Prostate gland (tissue), 2 donors: ENCODE data around the gene MED15. TPM values are rescaled to one million over a fixed set of nuclear protein-coding genes. Genes with fewer than 3 reads are reported as not detected.

Experiments
- DNase-seq: peaks from one replicate; pipeline ENCODE4 v3.0.0-alpha.2; 2019; ENCODE audit warnings: low spot score
- H3K27ac ChIP-seq, 2 donors: fragments of 200-600 bp; sonication (generic); 2 replicates each; pipeline ENCODE4 v1.5.1; 2017 to 2019
- H3K27me3 ChIP-seq: fragments of 200-600 bp; sonication (generic); replicated peaks from 2 replicates; pipeline ENCODE4 v1.5.1; 2019; ENCODE audit not compliant: insufficient read depth
- H3K36me3 ChIP-seq, 2 donors: fragments of 200-600 bp; sonication (generic); 1 replicate in 1 of 2; 2 replicates in 1 of 2; pipeline versions ENCODE4 v1.5.1 to v1.8.1; 2017 to 2019
- H3K4me1 ChIP-seq: fragments of 200-600 bp; sonication (generic); replicated peaks from 2 replicates; pipeline ENCODE4 v1.5.1; 2019
- H3K4me3 ChIP-seq, 2 donors: fragments of 200-600 bp; sonication (generic); 2 replicates each; pipeline ENCODE4 v1.5.1; 2017 to 2019
- H3K9me3 ChIP-seq: fragments of 200-600 bp; sonication (generic); 2 replicates; pipeline ENCODE4 v1.5.1; 2017
- POLR2A ChIP-seq: fragments of 450-650 bp; IDR thresholded peaks from one replicate; pipeline ENCODE4 v1.6.1; 2016; ENCODE audit warnings: antibody characterized with exemption, mild to moderate bottlenecking
- POLR2AphosphoS5 ChIP-seq: sonication (generic); formaldehyde crosslinking; IDR thresholded peaks from one replicate; pipeline ENCODE4 v1.6.1; 2017; ENCODE audit warnings: antibody characterized with exemption
- WGBS: methylation state at CpG from one replicate; pipeline ENCODE4 v1.1.5; 2018; 5-methylcytosine and 5-hydroxymethylcytosine counted together
- intact Hi-C: fragments of 100-400 bp; cut with DNase I; formaldehyde crosslinking; loops from one replicate; pipeline ENCODE4 v1.14.2; 2022
- total RNA-seq, 2 donors: library from RNA; depleted of rRNA; stranded (reverse); fragments of >200 nt; gene quantifications; one replicate each; pipeline ENCODE4 v1.1.0, GENCODE V29; 2016
- TF ChIP-seq, protein P1 (sequence below), 4 experiments: fragments of 200-600 bp in 2 of 4; fragments of 450-650 bp in 2 of 4; sonication (generic) in 2 of 4; IDR thresholded peaks; 1 replicate in 3 of 4; 2 replicates in 1 of 4; pipeline ENCODE4 v1.5.1; 2016 to 2019; ENCODE audit warnings: antibody characterized with exemption in 4 of 4, mild to moderate bottlenecking in 2 of 4, moderate library complexity in 2 of 4

Gene MED15
- total RNA-seq, 2 donors from 2014 or later = 43.2 to 87.1 TPM

DNA sequence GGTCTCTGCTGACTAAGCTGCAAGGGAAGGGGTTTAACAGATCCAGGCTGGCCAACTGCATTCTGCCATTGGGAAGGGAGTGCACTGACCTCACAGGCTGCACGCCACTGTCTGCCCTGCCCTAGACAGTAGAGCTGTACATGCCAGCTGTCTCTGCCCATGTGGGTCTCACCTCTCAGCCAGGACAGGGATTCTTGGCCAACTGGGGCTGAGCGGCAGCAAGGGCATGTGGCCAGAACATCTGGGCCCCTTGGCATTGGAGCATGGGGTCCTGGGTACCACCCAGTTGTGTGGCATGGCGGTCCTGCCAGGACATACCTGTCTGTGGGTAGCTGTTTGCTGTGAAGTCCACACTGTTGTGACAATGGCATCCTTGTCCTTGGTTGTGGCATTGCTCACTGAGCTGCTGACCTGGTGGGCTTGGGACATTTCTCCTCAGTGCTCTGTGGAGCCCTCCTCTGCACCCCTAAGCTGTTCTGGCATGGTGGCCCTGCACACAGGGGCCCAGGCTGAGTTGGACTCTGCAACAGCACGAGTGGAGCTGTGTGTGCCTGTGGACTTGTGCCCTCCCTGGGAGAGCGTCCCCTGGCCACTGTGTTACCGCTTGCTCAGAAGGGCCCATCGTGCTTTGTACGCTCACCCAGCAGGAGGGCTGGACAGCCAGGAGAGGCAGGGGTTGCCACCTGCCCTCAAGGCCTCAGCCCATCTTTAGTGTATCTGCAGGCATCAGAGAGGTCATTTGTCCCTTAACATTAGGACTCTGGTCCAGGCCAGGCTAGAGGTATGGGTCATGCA, 46.7 kb downstream of the MED15 start:
- no peaks in the 10 kb centered on the region for H3K27me3 ChIP-seq
- no peak for DNase-seq
- peak overlapping the region in 1 of 2 donors; percentile 12 for H3K27ac ChIP-seq
- no peaks in the 10 kb centered on the region for H3K9me3 ChIP-seq
- WGBS = 91% methylated on average over 8 of the region's 8 CpGs
- intact Hi-C loops = loop anchor here (5.0 to 10.0 kb wide), 2 partner anchors 47 to 119 kb away; partner anchors contain the start of genes MED15 and SCARF2
- peaks cover 0 to 12% of the 10 kb centered on the region in 2 donors for H3K36me3 ChIP-seq
- TF ChIP-seq, protein P1, sequence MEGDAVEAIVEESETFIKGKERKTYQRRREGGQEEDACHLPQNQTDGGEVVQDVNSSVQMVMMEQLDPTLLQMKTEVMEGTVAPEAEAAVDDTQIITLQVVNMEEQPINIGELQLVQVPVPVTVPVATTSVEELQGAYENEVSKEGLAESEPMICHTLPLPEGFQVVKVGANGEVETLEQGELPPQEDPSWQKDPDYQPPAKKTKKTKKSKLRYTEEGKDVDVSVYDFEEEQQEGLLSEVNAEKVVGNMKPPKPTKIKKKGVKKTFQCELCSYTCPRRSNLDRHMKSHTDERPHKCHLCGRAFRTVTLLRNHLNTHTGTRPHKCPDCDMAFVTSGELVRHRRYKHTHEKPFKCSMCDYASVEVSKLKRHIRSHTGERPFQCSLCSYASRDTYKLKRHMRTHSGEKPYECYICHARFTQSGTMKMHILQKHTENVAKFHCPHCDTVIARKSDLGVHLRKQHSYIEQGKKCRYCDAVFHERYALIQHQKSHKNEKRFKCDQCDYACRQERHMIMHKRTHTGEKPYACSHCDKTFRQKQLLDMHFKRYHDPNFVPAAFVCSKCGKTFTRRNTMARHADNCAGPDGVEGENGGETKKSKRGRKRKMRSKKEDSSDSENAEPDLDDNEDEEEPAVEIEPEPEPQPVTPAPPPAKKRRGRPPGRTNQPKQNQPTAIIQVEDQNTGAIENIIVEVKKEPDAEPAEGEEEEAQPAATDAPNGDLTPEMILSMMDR (IDR thresholded peaks at IDR 0.05) = no peak
- TF ChIP-seq POLR2AphosphoS5 (no peak), POLR2A (no peak)
- no peak overlapping the region for H3K4me3 ChIP-seq
- peaks cover 6% of the 10 kb centered on the region for H3K4me1 ChIP-seq

GRCh38 chr22:20554824-20555223, 47.4 kb downstream of the MED15 start:
- DNase-seq = no peak
- TF ChIP-seq, protein P1 (IDR thresholded peaks at IDR 0.05) = no peak
- TF ChIP-seq POLR2AphosphoS5 (no peak), POLR2A (no peak)
- H3K9me3 ChIP-seq = no peaks in the 10 kb centered on the region
- no peak overlapping the region for H3K4me3 ChIP-seq
- WGBS = 92% methylated on average over 14 of the region's 14 CpGs
- peaks cover 1 to 12% of the 10 kb centered on the region in 2 donors for H3K36me3 ChIP-seq
- H3K4me1 ChIP-seq = peaks cover 6% of the 10 kb centered on the region
- peak overlapping the region in 1 of 2 donors; percentile 12 for H3K27ac ChIP-seq
- intact Hi-C loops = loop anchor here (5.0 to 10.0 kb wide), 2 partner anchors 48 to 120 kb away; partner anchors contain the start of genes MED15 and SCARF2
- no peaks in the 10 kb centered on the region for H3K27me3 ChIP-seq

GRCh38 chr22:20558534-20558933, 51.1 kb downstream of the MED15 start:
- Histone ChIP-seq H3K4me1 (no peaks in the 10 kb centered on the region), H3K4me3 (no peak overlapping the region), H3K27ac (no peak overlapping the region), H3K27me3 (no peaks in the 10 kb centered on the region), H3K9me3 (no peaks in the 10 kb centered on the region), H3K36me3 (peaks cover 3 to 12% of the 10 kb centered on the region in 2 donors)
- TF ChIP-seq, protein P1 (IDR thresholded peaks at IDR 0.05) = no peak
- TF ChIP-seq POLR2AphosphoS5 = no peak
- TF ChIP-seq POLR2A = no peak
- intact Hi-C loops = loop anchor here (10.0 kb wide), 1 partner anchor 124 kb away; the partner anchor contains the start of gene SCARF2
- 92% methylated on average over 2 of the region's 2 CpGs for WGBS
- DNase-seq = no peak

DNA sequence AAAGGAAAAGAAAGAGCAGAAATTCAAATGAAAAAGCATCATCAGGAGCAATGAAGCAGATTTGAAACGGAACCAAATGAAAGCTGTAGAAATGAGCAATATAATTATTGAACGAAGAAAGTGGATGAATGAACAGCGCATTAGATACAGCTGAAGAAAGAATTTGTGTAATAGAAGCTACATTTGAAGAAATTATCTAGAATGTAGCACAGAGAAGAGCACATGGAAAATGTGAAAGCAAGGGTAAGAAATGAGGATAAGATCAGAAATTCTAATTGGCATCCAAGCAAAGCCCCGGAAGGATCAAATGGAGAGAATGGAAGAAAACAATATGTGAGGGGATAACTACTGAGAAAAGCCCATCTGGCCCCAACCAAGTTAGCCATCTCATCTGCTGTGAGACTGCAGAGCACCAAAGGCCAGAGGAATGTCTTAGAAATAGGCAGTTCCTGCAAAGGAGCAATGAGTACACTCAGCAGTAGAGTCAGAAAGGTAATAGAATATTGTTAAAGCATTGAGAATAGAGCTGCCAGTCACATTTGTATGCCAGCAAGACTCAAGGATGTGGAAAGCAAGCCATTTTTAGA, 51.9 kb downstream of the MED15 start:
- Histone ChIP-seq H3K4me3 (no peak overlapping the region), H3K27ac (no peak overlapping the region), H3K4me1 (no peaks in the 10 kb centered on the region), H3K36me3 (peaks cover 3 to 12% of the 10 kb centered on the region in 2 donors), H3K9me3 (no peaks in the 10 kb centered on the region), H3K27me3 (no peaks in the 10 kb centered on the region)
- TF ChIP-seq POLR2AphosphoS5 (no peak), POLR2A (no peak)
- TF ChIP-seq, protein P1 (IDR thresholded peaks at IDR 0.05) = no peak
- intact Hi-C loops = loop anchor here (10.0 kb wide), 1 partner anchor 124 kb away; the partner anchor contains the start of gene SCARF2
- DNase-seq = no peak
- 84% methylated on average over 4 of the region's 4 CpGs for WGBS
